ENCODE data around the gene SBF2. TPM values are rescaled to one million over a fixed set of nuclear protein-coding genes. Genes with fewer than 3 reads are reported as not detected.

SBF2 gene
- total and polyA plus RNA-seq, 9 of the 15 experiments (the other 6 are each of a cell fraction or from before 2014, with no cell fraction given), result 0.80 to 9.5 (median 5.0) TPM

- no peak for TF ChIP-seq MYBL2 (IDR thresholded peaks at IDR 0.05; ENCODE audit: low read depth)
- no peak for TF ChIP-seq MYBL2 (CRISPR knock-in tag; IDR thresholded peaks at IDR 0.05; ENCODE audit: borderline replicate concordance)
- TF ChIP-seq CBFA2T3 (IDR thresholded peaks at IDR 0.05), result no peak
- no peak for TF ChIP-seq SFPQ (IDR thresholded peaks at IDR 0.05; ENCODE audit: low read depth, low read length)
- TF ChIP-seq CREB3L1 (IDR thresholded peaks at IDR 0.05; ENCODE audit: borderline replicate concordance, low read depth), result no peak
- TF ChIP-seq SIX5 (IDR thresholded peaks at IDR 0.05; ENCODE audit: borderline replicate concordance in 1 of 2, insufficient read depth in 1 of 2, low read depth in 1 of 2, low read length in 2 of 2), result no peak
- TF ChIP-seq ZNF507 (tag; conservative IDR thresholded peaks at IDR 0.05), result no peak
- no peak for TF ChIP-seq ZNF695 (CRISPR knock-in tag; IDR thresholded peaks at IDR 0.05)
- peak; percentile 89 to 93 (median 92) for TF ChIP-seq CTCF (IDR thresholded peaks at IDR 0.05 in 2 of 3, conservative IDR thresholded peaks at IDR 0.05 in 1 of 3; ENCODE audit: insufficient read depth in 2 of 3, low read depth in 1 of 3, low read length in 3 of 3)
- TF ChIP-seq POLR2AphosphoS5 (IDR thresholded peaks at IDR 0.05; ENCODE audit: control insufficient read depth, insufficient read depth, low read depth, low read length), result no peak
- no peak for TF ChIP-seq SIRT6 (IDR thresholded peaks at IDR 0.05; ENCODE audit: low read depth, low read length)
- TF ChIP-seq ZNF785 (CRISPR knock-in tag; IDR thresholded peaks at IDR 0.05), result no peak
- TF ChIP-seq XRCC5 (IDR thresholded peaks at IDR 0.05; ENCODE audit: low read depth, low read length), result 0 out of 2 replicates have a peak, but pooled peaks have one; percentile 36
- peak; percentile 96 for TF ChIP-seq RBM25 (IDR thresholded peaks at IDR 0.05; ENCODE audit: low read depth, low read length, severe bottlenecking)
- TF ChIP-seq FOXA3 (CRISPR knock-in tag; conservative IDR thresholded peaks at IDR 0.05 in 1 of 2, IDR thresholded peaks at IDR 0.05 in 1 of 2), result no peak
- no peak for TF ChIP-seq CREM (IDR thresholded peaks at IDR 0.05; ENCODE audit: low read depth)
- no peak for TF ChIP-seq PPARD (CRISPR knock-in tag; IDR thresholded peaks at IDR 0.05)
- TF ChIP-seq NCOA6 (IDR thresholded peaks at IDR 0.05), result no peak
- no peak for TF ChIP-seq NFIX (CRISPR knock-in tag; IDR thresholded peaks at IDR 0.05; ENCODE audit: low read depth)
- peak; percentile 49; the same call in 1 of the 2 replicates for TF ChIP-seq ZBTB9 (CRISPR knock-in tag; IDR thresholded peaks at IDR 0.05)
- TF ChIP-seq MXD1 (CRISPR knock-in tag; IDR thresholded peaks at IDR 0.05; ENCODE audit: borderline replicate concordance, poor library complexity, severe bottlenecking), result no peak
Observed at GRCh38 chr11:9748361-9748970, 545.6 kb downstream of the SBF2 start (continued).
